Esophagus squamous epithelium (tissue), 4 donors: ENCODE measurements around the gene ACTR3.

Experiments used
- POLR2A ChIP-seq, 4 donors: fragments of 450-650 bp; IDR thresholded peaks; one replicate each; pipeline ENCODE4 v1.6.1; 2017; ENCODE audit warnings: antibody characterized with exemption in 4 of 4, mild to moderate bottlenecking in 4 of 4, moderate library complexity in 3 of 4
- TF ChIP-seq, protein P1 (sequence below), 6 experiments: fragments of 450-650 bp in 4 of 6; fragments of 200-600 bp in 2 of 6; sonication (generic) in 2 of 6; IDR thresholded peaks; one replicate each; pipeline ENCODE4 v1.5.1; 2016 to 2019; ENCODE audit warnings: antibody characterized with exemption in 6 of 6, mild to moderate bottlenecking in 4 of 6, moderate library complexity in 4 of 6

DNA sequence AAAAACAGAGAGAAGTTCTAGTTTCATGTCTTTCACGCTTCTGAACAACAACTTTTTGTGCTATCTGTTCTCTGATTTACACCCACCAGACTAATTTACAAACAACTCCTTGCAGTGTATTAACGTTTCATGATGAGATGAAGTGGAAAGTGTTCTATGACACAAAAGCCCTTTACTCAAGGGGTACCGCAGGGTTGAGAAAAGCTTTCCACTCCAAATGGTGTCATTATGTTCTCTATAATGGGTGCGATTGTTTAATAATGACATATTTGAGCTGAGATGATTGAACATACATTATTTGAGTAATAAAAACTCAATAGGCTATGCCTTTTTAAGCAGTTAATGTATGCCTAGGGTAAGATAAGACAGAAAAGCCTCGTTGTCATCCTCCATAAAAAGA, 76.3 kb downstream of the ACTR3 start:
- TF ChIP-seq, protein P1, sequence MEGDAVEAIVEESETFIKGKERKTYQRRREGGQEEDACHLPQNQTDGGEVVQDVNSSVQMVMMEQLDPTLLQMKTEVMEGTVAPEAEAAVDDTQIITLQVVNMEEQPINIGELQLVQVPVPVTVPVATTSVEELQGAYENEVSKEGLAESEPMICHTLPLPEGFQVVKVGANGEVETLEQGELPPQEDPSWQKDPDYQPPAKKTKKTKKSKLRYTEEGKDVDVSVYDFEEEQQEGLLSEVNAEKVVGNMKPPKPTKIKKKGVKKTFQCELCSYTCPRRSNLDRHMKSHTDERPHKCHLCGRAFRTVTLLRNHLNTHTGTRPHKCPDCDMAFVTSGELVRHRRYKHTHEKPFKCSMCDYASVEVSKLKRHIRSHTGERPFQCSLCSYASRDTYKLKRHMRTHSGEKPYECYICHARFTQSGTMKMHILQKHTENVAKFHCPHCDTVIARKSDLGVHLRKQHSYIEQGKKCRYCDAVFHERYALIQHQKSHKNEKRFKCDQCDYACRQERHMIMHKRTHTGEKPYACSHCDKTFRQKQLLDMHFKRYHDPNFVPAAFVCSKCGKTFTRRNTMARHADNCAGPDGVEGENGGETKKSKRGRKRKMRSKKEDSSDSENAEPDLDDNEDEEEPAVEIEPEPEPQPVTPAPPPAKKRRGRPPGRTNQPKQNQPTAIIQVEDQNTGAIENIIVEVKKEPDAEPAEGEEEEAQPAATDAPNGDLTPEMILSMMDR (IDR thresholded peaks at IDR 0.05): no peak
- TF ChIP-seq POLR2A (IDR thresholded peaks at IDR 0.05): no peak
